Measurements from ENCODE around the gene NBEA.
A peak's percentile ranks its signal among the peaks of the same experiment; 100 is the strongest.

Gene NBEA

DNA sequence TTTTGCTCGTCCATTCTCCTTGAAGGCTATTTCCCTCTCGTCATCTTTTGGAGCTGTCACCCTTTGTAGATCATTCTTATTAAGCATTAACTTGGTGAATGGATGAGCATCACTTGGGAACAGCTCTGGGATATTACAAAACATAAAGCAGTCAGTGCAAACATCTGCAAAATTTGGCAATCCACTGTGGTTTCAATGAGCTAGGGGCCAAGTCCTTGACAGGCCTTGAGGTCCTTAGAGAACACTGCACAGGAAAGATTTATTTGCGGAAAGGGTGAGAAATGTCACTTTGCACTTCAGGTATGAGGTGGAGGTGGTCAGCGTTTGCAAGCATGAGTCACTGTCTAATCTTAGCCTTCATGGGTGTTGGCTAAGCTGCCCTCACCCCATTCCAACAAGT, 774.1 kb downstream of the NBEA start:
- Histone ChIP-seq H3K4me2 (no peak overlapping the region), H3K9ac (no peak overlapping the region), H3K9me3 (replicated peaks in 1 of 11) (no peaks in the 10 kb centered on the region), H3K4me1 (peaks cover 0 to 6% (median 5%) of the 10 kb centered on the region in 10 experiments; a peak in 4 of 20 replicates), H3K27ac (no peak overlapping the region), H3K36me3 (no peaks in the 10 kb centered on the region), H4K20me1 (no peaks in the 10 kb centered on the region; a peak in 1 of 22 replicates), H3K4me3 (no peak overlapping the region), H3K27me3 (no peaks in the 10 kb centered on the region)
- TF ChIP-seq Cebpa-rat (IDR thresholded peaks at IDR 0.05): no peak

DNA sequence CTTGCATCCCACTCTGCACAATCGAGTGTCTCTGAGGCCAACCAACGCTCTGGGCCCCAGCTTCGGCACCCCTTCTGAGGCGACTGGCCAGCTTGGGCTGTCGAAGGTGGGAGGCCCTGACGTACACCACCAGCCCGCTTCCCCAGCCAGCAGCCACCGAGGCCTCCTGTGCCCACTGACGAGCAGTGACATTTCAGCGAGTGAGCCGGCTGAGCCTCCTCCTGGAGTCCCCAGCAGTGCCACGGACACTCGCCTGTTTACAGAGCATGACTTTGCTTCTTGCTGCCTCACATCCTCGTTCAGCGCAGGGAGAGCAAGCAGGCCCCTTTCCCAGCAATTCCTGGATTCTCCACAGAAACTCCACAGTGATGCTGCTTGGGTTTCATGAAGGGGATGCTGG, 774.7 kb downstream of the NBEA start:
- no peak for TF ChIP-seq Cebpa-rat (IDR thresholded peaks at IDR 0.05)

GRCh38 chr13:35718084-35718483, 776.0 kb downstream of the NBEA start:
- Histone ChIP-seq H3K27me3 (no peaks in the 10 kb centered on the region), H3K27ac (no peak overlapping the region), H3K9ac (no peak overlapping the region), H3K36me3 (no peaks in the 10 kb centered on the region), H3K4me3 (no peak overlapping the region), H4K20me1 (no peaks in the 10 kb centered on the region; a peak in 1 of 22 replicates), H3K4me1 (peaks cover 0 to 11% (median 7%) of the 10 kb centered on the region in 10 experiments; a peak in 9 of 20 replicates), H3K4me2 (no peak overlapping the region), H3K9me3 (replicated peaks in 1 of 11) (no peaks in the 10 kb centered on the region)
- TF ChIP-seq Cebpa-rat (IDR thresholded peaks at IDR 0.05): no peak

More for the DNA sequence above, 774.7 kb downstream of the NBEA start:
- no peak overlapping the region for H3K9ac ChIP-seq
- no peaks in the 10 kb centered on the region; a peak in 1 of 22 replicates for H4K20me1 ChIP-seq
- H3K9me3 ChIP-seq (replicated peaks in 1 of 11): no peaks in the 10 kb centered on the region
- H3K27me3 ChIP-seq: no peaks in the 10 kb centered on the region
- no peak overlapping the region for H3K4me3 ChIP-seq
- no peak overlapping the region for H3K27ac ChIP-seq
- H3K4me1 ChIP-seq: peaks cover 0 to 6% (median 5%) of the 10 kb centered on the region in 10 experiments; a peak in 4 of 20 replicates
- no peak overlapping the region for H3K4me2 ChIP-seq
- H3K36me3 ChIP-seq: no peaks in the 10 kb centered on the region

DNA sequence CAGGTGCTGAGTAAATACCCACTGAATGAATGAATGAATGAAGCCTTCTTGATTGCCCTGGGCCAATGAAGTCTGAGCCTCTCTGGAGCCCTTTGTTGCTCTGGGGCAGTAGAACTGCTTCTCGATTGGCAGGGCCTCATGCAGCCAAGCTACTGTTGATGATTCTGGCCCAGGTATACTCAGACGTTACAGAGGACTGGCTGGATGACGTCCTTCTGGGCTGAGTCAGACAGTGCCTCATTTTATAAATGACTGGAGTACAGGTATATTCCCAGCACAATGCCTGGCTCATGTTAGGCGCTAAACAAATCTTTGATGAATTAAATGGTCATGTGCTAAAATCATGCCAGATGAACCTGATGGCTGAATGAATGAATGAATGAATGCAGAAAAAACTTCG, 778.2 kb downstream of the NBEA start:
- Histone ChIP-seq H3K36me3 (no peaks in the 10 kb centered on the region), H3K4me3 (no peak overlapping the region), H3K9ac (no peak overlapping the region), H3K4me2 (no peak overlapping the region), H3K4me1 (peaks cover 0 to 14% (median 8%) of the 10 kb centered on the region in 10 experiments; a peak in 8 of 20 replicates), H3K9me3 (replicated peaks in 1 of 11) (no peaks in the 10 kb centered on the region), H3K27me3 (no peaks in the 10 kb centered on the region), H3K27ac (no peak overlapping the region), H4K20me1 (no peaks in the 10 kb centered on the region; a peak in 1 of 22 replicates)
- TF ChIP-seq Cebpa-rat (IDR thresholded peaks at IDR 0.05): no peak

GRCh38 chr13:35720690-35721554, 778.9 kb downstream of the NBEA start:
- no peak overlapping the region for H3K27ac ChIP-seq
- H4K20me1 ChIP-seq: no peaks in the 10 kb centered on the region; a peak in 1 of 22 replicates
- peak overlapping the region in 4 of 11 experiments; percentile 19 to 57 (median 44); a peak in 7 of 22 replicates for H3K4me2 ChIP-seq
- no peak for TF ChIP-seq Cebpa-rat (IDR thresholded peaks at IDR 0.05)
- H3K4me3 ChIP-seq: no peak overlapping the region; a peak in 1 of 20 replicates
- no peaks in the 10 kb centered on the region for H3K36me3 ChIP-seq
- no peaks in the 10 kb centered on the region for H3K27me3 ChIP-seq
- peaks cover 0 to 14% (median 8%) of the 10 kb centered on the region in 10 experiments; a peak in 8 of 20 replicates for H3K4me1 ChIP-seq
- no peak overlapping the region for H3K9ac ChIP-seq
- no peaks in the 10 kb centered on the region for H3K9me3 ChIP-seq (replicated peaks in 1 of 11)
